Activated T-cell treated with anti-CD3 and anti-CD28 coated beads for 24 hours (primary cell): ENCODE results near the gene RAB4B.
A peak's percentile ranks its signal among the peaks of the same experiment; 100 is the strongest.
"Not testable (repeated sequence)": the region's sequence is repeated elsewhere in the genome, so short reads cannot be mapped to it uniquely, and the experiment has no call there.

Source experiments
- DNase-seq: peaks from one replicate; pipeline ENCODE4 v3.0.0-alpha.2; 2020; ENCODE audit warnings: low read depth

Gene RAB4B, protein sequence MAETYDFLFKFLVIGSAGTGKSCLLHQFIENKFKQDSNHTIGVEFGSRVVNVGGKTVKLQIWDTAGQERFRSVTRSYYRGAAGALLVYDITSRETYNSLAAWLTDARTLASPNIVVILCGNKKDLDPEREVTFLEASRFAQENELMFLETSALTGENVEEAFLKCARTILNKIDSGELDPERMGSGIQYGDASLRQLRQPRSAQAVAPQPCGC

DNA sequence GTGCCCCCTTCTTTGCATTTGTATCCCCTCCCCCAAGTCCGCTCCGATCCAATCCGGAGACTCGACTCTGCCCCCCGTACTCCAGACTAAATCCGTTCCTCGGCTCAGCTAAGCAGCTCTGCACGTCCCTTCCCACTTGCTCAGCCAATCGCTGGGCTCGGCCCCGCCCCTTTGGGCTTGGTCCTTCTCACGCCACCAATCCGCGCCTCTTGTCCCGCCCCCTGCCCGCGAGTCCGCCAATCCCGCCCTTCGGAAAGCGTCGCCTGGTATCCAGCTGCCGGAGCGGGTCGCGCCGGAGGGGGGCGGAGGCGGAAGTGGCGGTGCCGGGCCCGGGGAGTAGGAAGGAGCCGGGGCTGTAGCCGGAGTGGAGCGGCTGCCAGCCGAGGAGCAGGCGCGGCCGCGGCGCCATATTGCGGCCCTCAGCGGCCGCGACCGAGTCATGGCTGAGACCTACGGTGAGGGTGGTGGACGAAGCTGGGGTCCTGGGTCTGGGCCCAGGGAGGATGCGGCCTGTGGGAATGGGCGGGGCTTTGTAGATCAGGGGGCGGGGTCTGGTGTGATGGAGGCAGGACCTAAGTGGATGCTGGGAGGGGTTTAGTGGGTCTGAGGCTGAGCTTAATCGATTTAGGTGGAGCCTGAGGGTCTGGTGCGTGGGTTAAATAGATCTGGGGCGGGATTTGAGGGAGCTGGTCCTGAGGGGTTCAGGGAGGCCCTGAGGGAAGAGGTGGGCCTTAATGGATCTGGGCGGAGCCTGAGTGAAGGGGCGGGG is at the start of gene RAB4B:
TSS of gene RAB4B (plus strand) at position 311 of the 769 bp plus-strand sequence. CDS start at position 440, 129 bp downstream.
- peak; percentile 100 for DNase-seq

- not testable (repeated sequence) for DNase-seq
These were observed 48.0 kb upstream of the RAB4B start for GRCh38 chr19:40730065-40730464.

- not testable (repeated sequence) for DNase-seq
These were observed 45.7 kb upstream of the RAB4B start for GRCh38 chr19:40732304-40732703.

- no peak for DNase-seq
These were observed 44.9 kb upstream of the RAB4B start for GRCh38 chr19:40733149-40733548.

GRCh38 chr19:40735013-40735771 is 42.9 kb upstream of the RAB4B start:
- DNase-seq: no peak

GRCh38 chr19:40736661-40737060 is 41.4 kb upstream of the RAB4B start:
- no peak for DNase-seq

DNA sequence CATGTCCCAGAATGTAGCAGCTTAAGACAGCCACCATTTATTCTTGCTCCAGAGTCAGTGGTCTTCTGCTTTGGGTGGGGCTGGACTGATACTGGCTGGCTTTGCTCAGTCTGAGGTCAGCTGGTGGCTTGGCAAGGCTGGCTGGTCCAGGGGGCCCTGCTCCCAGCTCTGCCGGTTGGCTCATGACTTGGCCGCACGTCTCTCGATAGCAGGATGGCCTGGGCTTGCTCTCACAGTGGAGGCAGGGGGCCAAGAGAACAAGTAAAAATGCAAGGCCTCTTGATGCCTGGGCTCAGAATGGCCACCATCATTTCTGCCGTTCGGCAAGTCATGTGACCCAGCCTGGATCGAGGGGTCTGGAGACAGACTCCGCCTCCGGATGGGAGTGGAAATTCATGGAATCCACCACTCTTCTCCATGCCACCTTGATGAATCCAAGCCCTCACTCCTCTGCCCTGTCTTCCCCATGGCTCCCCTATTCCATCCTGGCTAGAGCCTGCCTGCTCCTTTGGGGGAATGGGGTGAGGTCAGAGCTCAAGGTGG is 40.9 kb upstream of the RAB4B start:
- DNase-seq: no peak

GRCh38 chr19:40739030-40739839 is 38.8 kb upstream of the RAB4B start:
- DNase-seq: no peak

DNA sequence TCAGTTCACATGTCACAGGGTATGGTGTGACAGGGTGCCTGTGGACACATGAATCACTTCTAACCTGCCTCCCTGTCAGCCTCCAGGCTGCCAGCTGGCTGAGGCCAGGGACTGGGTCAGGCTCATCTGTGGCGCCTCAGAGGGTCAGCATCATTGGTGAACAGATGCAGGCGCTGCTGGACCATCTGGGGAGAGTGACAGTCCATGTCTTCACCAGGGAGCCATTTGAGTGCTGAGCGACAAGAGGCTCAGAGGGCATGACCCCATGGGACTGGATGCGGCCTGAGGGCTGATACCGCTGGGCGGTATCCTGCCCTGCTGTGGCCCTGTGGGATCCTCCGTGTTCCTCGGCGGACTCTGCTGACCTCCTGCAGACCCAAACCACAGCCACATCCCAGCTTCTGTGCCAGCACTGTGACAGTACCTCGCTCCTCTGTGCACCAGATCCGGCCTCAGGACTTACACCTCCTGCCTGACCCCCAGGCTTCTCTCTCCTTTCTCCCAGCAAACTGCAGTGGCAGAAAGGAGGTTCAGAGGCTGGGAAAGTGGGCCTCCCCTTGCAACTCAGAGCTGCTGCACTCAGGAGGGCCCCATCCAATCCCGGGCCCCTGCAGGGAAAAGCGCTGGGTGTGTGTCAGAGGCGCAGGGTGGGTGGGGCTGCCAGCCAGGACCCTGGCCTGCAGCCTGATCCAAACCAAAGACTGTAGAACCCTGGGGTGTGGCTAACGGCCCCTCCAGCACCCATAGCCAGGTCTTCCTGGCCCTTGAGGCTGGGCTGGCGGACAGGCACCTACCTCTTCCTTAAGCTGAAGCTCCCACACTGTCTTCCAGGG is 38.0 kb upstream of the RAB4B start:
- no peak for DNase-seq

DNA sequence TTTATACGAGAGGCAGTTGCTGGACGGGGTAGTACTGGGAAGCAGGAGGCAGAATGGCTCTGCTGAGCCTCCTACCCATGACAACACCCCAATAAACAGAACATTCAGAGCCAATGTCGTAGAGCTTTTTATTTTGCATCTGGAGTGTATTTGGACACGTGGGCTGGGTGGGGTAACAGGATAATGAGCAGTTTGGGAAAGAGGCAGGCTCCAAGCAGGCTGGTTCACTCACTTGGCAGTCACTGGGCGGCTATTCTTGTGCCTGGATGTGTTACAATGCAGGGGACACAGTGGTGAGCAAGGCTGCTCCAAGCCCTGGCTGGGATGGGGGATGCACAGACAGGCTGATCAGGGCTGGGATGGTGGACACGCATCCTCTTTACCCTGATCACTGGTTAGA is 37.3 kb upstream of the RAB4B start:
- no peak for DNase-seq

GRCh38 chr19:40741527-40742390 is 36.3 kb upstream of the RAB4B start:
- DNase-seq: no peak

DNA sequence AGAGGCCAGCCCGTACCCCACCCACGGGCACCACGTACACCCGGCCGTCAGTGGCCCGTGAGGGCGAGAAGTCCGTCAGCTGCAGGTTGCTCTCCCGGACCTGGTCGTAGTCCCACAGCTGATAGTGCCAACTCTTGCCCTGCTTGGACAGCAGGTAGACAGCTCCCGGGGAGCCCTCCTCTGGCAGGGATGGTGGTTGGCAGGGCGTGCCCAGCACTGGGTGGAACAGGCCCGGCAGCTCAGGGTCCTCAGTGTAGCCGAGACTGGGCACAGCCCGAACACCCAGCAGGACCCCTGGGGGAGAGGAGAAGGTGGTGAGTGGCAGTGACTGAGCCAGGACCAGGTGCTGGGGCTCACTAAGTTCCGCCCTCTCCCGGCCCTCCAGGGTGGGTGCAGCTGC is 35.6 kb upstream of the RAB4B start:
- no peak for DNase-seq

DNA sequence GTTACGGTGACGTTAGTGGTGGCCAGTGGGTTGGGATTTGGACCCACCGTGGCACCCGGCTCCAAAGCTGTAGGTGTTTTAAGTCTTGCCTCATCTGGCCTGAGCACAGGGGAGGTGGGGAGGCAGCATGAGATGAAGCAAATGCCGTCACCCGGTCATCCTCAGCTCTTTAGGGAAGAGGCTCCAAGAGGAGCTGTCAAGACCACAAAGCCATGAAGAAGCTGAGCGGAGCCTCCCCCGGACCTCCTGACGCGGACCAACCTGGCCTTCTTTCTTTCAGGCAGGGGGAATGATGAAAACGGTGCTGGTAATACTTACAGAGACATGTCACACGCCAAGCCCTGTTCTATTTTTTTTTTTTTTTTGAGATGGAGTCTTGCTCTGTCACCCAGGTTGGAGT is 35.2 kb upstream of the RAB4B start:
- DNase-seq: no peak

- no peak for DNase-seq
These were observed 34.1 kb upstream of the RAB4B start for GRCh38 chr19:40743926-40744325.

- no peak for DNase-seq
These were observed 33.3 kb upstream of the RAB4B start for GRCh38 chr19:40744554-40745401.

GRCh38 chr19:40745402-40745780 is 32.7 kb upstream of the RAB4B start:
- DNase-seq: no peak

DNA sequence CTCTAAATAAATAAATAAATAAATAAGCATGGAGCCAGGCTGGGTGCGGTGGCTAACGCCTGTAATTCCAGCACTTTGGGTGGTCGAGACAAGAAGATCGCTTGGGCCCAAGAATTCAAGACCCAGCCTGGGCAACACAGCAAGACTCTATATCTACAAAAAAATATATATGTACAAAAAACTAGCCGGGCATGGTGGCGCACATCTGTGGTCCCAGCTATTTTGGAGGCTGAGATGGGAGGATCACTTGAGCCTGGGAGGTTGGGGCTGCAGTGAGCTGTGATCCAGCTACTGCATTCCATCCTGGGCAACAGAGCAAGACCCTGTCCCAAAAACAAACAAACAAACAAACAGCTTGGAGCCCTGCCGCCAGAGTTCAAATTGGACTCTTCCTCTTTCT is 30.5 kb upstream of the RAB4B start:
- no peak for DNase-seq

DNA sequence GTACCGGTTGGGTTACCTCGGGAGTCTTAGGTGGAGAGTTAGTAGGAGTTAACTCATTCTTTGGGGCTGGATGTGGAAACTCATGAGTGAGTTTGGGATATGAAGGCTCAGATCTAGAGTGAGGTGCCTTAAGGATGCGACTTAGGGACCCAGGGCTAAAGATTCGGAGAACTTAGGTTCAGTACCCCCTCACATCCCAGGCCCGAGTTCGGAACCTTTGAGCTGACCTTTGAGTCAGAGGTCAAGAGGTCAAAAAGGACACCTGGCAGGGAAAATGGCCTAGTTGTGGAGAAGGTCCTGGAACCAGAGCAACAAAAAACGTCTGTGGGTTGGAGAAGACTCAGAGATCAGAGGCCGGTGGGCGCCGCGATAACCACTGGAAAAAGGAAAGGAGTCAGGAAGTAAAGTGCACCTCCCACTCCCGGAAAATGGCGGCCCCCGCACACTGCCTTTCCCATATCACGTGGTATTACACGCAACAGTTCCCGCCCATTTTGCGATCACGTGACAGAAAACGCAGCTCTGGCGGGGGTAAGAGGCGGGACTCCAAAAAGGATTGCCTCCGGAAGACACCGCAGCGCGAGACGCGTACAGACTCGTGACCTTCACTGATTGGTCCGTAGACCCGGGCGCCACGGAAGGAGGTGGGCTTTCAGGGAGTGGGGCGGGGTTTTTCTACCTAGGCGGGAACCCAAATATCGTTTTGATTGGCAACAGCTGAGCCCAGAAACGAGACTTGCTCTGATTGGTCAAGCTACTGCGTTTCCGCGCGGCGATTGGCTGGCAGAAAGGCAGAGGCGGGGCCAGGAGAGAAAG is 27.8 kb upstream of the RAB4B start, which contains the start of gene ACTMAP:
TSS of gene ACTMAP (minus strand) at position 420 of the 816 bp plus-strand sequence. CDS start 674 bp downstream, outside the sequence.
- DNase-seq: peak; percentile 99
